G401.6 (cell line): ENCODE data around the gene STT3A.

Source experiments
- FAIRE-seq: peaks from 2 replicates; lab custom pipeline; 2012; peaks lifted over from hg19 to GRCh38; lab: Jason Lieb, UNC

STT3A gene

GRCh38 chr11:125667151-125667550, 74.5 kb downstream of the STT3A start:
- no peak for FAIRE-seq

DNA sequence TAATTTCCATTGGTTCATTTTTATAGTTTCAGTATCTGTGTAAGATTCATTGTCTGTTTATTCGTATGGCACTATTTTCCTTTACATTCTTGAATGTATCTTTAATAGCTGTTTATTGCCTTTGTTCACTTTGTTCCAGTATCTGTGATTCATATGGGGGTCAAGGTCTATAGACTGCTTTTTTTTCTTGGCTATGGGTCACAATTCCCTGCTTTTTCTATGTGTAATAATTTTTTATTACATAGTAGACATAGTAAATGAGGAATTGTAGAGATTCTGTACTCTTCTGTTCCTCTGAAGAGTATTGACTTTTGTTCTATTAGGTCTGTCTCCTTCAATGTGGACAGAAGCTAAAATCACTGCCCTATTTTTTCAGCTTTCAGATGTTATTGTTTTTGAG, 77.5 kb downstream of the STT3A start:
- FAIRE-seq = no peak

GRCh38 chr11:125671561-125671960, 78.9 kb downstream of the STT3A start:
- FAIRE-seq = no peak
